HG02970 (cell line): ENCODE data around the gene PROCA1.

Experiments used
- ATAC-seq: cut with Tn5 transposase; IDR thresholded peaks from one replicate; pipeline ENCODE4 v1.9.1; 2021; ENCODE audit warnings: mild to moderate bottlenecking, moderate library complexity, moderate number of reproducible peaks; ENCODE audit not compliant: unreplicated experiment, low FRiP score

Gene PROCA1, protein sequence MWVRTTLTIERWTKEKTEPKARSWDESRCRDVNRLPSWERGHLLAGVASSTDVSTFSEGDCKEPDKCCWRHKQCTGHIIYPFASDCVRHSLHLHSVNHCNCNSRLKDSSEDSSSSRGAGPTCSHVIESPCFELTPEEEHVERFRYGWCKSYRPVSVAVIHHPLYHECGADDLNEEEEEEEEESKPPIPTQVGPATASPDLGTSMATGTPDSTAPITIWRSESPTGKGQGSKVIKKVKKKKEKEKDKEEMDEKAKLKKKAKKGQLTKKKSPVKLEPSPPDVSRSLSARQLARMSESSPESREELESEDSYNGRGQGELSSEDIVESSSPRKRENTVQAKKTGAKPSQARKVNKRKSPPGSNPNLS

DNA sequence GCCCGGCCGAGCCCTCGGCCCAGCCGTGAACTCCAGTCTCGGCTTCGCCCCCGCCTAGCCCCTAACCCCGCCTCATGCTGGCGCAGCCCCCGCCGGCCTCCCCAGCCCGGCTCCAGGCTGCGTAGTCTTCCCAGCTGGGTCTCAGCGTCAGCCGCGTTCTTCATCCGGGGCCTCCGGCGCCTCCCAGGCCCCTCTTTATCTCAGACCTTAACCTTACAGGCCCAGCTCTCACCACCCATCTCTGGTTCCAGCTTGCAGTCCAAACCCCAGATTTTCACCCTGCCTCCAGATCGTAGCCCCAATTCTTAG is at the start of gene PROCA1:
Gene PROCA1 (minus strand): TSS at position 166 of the 309 bp plus-strand sequence. CDS start 228 bp downstream, outside the sequence.
- peak; percentile 6 for ATAC-seq

DNA sequence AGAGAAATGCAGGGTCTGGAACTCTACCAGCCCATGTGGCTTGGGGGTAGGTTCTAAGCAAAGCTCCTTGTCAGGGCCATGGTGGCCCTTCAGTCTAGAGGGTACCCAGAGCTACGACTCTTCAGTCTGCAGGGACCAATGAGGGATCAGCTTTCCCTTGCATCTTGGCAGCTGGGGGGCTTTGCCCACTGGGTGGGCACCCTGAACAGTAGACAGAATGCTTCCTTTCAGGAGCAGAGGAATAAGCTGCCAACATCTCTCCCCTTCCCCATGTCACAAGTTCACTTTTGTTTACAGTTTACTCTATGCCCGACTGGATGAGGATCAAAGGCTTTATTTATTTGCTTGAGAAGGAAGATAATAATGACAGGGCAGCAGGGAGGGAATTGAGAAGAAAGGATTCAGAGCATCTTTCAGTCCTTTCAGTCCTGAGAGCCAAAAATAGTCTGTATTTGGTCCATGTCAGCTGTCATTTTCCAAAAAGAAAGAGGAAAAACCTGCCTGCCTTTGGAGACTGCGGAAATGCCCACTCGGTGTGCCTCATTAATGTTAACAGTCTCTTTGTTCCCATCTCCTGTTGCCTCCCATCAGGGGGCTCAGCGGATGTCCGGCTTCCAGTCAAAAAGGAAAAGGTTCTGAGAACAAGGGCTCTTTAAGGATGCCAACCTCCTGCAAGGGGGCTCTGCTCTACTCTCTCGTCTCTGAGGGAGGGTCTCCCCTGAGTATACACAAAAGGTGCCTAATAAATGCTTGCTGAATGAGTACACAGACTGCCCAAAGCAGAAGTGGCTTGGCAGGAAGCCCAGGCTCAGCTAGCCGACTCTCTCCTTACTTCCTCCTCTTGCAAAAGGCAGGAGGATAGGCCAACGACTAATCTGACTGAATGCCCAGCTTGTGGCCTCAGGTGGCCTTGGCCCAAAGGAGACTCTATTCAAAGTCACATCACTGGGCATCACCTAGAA is 49.2 kb upstream of the PROCA1 start:
- ATAC-seq: no peak

DNA sequence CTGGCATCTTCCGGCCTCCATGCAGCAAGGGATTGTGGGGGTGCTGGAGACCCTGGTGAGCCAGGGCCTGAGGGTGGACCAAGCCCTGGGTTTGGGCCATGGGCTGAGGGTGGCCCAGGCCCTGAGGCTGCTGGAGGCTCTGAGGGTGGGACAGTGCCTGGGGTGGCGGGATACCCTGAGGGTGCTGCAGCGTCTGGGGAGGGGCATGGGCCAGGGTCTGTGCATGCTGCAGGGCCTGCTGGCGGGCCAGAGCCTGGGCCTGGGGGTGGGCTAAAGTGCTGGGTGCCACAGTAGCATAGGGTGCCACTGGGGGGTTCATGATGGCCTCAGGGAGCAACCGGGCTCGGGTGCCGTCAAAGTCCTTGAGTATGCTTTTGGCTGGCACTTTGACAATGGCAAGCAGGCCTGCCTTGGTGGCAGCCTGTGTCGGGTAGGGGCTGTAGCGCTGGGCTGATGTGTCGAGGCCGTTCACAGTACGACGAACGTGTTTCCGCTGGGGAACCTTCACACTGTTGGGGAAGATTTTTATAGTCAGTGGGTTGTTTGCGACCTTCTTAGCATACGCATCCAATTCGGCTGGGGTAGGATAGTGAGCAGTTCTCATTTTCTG is 47.7 kb upstream of the PROCA1 start:
- no peak for ATAC-seq

DNA sequence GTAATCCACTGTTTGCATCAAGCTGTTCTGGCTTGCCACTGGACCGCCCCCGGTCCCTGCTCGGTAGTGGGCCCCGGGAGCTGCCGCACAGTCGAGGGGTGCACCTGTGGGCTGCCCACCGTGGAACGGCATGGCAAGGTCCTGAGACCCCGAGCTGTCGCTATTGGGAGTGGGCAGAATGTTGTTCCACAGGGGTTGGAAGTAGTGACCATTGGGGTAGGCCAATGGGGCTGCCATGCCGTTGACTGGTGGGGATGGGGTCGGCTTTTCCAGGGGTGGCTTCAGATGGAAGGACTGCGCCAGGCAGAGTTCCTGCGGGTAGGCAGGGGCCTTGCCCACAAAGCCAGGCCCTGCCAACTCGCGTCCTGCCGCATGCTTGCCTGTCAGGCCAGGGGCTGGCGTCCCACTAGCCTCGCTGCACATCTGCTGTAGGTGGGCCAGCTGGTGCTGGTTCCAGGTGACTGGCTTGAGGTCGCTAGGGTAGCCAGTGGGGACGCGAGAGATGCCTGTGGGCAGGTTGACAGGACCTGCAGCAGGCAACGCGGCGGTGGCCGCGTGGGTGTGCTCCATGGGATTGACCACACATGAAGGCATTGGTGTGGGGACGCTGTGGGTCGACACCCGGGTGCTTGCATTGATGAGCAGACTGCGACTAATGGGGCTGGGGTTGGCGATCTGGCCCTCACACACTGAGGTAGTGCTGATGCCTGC is 46.9 kb upstream of the PROCA1 start:
- ATAC-seq: no peak

DNA sequence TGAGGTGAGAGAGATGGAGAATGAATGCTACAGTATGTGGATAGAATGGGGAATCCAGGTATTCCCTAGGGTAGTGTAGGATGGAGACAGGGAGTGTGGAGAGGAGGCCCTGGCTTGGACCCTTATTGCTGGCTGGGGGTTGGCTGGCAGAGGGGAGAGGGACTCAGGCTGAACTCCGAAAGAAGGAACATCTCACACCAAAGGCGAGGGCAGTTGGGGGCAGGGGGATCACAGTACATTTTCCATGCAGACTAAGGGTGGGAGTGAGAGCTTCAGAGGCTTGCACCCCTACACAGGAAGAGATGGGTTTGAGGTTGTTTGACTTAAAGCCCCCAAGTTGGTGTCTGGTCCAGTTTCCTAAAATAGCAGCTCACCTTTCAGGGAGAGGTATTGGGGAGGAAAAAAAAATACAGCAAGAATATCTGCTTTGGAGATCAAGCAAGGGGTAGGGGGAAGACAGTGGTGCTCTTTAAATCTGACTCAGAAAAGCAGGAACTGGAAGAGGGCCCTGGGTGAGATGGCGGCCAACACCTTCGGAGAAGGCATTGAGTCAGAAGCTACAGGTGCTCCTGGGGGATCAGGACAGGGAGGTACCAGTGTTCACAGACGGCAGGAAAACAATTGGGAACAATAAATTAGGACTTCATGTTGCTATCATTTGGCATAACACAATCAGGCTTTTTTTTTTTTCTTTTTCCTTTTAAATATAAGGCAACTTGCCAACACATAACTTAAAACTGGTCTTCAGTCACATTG is 44.5 kb upstream of the PROCA1 start:
- ATAC-seq: no peak

DNA sequence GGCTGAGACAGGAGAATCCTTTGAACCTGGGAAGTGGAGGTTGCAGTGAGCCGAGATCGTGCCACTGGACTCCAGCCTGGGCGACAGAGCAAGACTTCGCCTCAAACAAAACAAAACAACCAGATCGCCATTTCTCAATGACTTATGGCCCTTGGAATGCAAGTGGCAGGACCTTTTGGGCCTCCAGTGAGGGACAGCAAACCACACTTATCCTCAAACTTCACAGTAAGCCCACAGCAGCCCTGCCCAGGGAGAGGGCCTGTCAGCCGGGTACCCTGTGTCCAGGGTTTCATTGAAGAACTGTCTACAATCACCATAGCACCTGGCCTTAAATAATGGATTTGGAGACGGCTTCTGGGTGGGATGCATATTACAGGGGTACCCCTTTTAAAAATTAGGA is 43.8 kb upstream of the PROCA1 start:
- no peak for ATAC-seq

DNA sequence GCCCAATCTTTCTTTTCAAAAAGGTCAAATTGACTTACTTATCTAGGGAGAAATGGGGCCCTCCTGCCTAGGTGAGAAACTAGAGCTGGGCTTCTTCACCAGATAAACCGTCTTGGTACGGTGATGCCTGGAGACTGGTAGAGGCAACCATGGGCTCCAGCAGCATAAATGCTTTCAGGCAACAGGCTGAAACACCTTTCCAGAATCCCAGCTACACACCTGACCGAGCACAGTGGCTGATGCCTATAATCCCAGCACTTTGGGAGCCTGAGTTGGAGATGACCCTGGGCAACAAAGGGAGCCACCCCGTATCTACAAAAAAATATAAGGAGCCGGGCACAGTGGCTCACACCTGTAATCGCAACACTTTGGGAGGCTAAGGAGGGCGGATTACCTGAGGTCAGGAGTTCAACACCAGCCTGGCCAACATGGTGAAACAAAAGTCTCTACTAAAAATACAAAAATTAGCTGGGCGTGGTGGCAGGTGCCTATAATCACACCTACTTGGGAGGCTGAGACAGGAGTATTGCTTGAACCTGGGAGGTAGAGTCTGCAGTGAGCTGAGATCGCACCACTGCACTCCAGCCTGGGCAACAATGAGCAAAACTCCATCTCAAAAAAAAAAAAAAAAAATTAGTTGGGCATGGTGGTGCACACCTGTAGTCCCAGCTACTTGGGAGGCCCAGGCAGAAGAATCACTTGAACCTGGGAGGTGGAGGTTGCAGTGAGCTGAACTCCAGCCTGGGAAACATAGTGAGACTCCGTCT is 40.1 kb upstream of the PROCA1 start:
- ATAC-seq: no peak

DNA sequence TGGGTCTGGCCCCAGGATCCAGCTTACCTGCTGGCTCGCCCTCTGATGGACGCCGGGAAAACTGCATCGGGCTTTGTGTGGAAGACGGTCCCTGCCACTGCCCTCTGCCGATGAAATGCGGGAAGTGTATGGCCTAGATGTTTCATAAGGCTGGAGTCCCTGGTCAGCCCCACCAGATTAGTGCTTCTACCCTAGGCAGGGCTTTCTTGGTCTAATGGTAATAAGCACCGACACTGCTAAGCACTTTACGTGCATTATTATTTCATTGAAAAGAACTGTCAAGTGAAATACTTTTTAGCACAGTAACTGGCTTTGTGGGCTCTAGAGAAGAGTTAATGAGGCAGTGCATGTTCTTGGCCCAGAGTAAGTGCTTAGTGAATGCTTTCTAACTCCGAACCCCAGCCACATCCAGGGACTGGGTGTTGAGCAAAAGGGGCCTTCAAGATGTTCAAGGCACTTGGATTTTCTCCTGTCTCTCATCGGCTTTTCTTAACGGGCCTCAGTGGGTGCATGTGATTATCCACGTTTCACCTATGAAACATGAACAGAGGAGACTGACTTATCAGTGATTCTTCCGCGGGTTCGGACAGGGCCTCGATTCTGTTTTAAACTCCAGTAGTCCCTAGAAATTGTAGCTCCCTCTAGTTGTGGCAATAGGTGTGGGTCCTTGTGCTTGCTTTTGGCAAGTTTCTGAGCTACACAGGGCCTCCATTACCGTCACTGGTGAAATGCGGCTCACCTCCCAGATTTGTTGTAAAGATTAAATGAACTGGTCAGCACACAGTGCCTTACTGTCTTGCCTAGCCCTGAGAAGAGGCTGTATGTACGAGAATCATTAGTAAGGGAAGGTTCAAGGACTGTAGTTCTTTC is 38.7 kb upstream of the PROCA1 start:
- ATAC-seq: no peak

DNA sequence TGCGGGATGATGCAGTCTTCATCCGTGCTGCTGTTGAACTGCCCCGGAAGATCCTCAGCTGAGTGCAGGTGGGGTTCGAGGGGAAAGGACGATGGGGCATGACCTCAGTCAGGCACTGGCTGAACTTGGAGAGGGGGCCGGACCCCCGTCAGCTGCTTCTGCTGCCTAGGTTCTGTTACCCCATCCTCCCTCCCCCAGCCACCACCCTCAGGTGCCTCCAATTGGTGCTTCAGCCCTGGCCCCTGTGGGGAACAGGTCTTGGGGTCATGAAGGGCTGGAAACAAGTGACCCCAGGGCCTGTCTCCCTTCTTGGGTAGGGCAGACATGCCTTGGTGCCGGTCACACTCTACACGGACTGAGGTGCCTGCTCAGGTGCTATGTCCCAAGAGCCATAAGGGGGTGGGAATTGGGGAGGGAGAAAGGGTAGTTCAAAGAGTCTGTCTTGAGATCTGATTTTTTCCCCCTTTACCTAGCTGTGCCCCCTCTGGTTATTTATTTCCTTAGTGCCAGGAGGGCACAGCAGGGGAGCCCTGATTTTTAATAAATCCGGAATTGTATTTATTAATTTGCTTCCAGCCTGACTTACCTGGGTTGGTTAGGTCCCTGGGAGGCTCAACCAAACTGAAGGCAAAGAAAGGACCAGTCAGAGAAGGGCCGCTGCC is 38.0 kb upstream of the PROCA1 start:
- ATAC-seq: no peak

DNA sequence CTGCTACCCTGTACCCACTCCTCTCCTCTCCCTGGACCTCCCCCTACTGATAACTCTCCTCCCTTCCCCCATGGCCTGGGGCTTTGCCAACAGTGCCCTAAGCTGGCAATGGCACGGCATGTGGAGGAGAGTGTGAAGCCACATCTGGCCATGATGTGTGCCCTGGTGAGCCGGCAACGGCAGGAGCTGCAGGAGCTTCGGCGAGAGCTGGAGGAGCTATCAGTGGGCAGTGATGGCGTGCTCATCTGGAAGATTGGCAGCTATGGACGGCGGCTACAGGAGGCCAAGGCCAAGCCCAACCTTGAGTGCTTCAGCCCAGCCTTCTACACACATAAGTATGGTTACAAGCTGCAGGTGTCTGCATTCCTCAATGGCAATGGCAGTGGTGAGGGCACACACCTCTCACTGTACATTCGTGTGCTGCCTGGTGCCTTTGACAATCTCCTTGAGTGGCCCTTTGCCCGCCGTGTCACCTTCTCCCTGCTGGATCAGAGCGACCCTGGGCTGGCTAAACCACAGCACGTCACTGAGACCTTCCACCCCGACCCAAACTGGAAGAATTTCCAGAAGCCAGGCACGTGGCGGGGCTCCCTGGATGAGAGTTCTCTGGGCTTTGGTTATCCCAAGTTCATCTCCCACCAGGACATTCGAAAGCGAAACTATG is 37.3 kb upstream of the PROCA1 start:
- ATAC-seq: no peak

DNA sequence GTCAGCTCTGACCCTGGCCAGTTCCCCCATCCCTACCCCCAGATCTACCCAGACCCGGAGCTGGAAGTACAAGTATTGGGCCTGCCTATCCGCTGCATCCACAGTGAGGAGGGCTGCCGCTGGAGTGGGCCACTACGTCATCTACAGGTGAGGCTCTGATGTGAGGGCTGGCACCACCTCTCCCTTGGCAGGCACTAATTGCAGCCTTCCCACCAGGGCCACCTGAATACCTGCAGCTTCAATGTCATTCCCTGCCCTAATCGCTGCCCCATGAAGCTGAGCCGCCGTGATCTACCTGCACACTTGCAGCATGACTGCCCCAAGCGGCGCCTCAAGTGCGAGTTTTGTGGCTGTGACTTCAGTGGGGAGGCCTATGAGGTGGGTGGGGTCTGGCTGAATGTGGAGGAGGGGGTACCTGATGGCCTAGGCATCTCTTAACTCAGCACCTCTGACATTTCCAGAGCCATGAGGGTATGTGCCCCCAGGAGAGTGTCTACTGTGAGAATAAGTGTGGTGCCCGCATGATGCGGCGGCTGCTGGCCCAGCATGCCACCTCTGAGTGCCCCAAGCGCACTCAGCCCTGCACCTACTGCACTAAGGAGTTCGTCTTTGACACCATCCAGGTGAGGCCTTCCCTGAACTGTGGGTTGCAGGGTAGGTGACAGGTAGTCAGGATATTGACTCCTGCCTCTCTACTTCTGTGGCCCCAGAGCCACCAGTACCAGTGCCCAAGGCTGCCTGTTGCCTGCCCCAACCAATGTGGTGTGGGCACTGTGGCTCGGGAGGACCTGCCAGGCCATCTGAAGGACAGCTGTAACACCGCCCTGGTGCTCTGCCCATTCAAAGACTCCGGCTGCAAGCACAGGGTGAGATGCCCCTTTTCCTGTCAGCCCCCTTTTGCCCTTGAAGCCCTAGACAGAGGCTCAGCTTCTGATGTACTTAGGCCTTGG is 36.4 kb upstream of the PROCA1 start:
- ATAC-seq: no peak

DNA sequence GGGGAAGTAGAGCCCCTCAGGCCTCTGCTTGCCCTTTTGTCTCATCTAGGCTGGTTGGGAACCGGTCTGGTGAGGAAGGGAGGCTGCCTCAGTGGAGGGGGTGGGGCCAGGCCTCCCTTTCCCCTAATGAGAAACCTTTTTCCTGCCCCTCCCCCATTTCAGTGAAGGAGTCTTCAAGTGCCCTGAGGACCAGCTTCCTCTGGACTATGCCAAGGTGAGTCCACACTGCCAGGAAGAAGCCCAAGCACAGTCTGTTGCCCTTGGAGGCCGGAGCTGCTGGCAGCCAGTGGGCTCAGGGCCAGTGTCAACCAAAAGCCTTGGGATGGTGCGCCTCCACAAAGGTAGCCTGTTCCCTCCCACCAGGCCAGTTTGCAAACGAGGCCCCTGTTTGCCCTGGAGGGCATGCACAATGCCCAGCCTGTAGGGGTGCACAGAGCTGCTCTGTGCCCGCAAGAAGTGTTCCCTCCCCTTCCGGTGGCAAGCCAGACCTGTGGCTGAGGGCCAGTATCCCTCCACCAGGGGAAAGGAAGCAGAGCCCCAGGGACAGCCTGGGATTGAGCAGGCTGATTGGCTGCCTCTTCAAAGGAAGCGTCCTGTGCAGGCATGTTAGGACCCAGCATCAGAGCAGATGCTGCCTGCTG is 35.5 kb upstream of the PROCA1 start:
- ATAC-seq: no peak

DNA sequence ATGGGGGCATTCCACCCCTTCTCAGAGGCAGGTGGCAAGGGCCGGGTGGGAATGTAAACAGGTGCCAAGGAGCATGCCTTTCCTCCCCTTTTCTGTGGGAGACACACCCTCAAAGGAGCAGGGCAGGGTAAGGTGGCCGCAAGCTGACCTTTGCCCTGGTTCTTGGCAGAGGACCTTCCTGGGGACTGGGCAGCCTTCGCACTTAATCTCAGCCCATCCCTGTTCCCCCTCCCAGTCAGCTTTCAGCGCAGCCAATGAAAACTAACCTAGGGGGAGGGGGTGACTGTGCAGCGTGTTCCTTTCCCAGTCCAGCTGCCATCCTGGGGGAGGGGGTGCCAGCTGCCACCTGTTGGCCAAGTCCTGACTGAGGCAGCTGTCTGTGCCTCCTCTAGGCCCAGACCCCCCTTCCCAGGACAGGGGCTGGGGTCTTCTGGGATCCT is 34.9 kb upstream of the PROCA1 start:
- no peak for ATAC-seq

DNA sequence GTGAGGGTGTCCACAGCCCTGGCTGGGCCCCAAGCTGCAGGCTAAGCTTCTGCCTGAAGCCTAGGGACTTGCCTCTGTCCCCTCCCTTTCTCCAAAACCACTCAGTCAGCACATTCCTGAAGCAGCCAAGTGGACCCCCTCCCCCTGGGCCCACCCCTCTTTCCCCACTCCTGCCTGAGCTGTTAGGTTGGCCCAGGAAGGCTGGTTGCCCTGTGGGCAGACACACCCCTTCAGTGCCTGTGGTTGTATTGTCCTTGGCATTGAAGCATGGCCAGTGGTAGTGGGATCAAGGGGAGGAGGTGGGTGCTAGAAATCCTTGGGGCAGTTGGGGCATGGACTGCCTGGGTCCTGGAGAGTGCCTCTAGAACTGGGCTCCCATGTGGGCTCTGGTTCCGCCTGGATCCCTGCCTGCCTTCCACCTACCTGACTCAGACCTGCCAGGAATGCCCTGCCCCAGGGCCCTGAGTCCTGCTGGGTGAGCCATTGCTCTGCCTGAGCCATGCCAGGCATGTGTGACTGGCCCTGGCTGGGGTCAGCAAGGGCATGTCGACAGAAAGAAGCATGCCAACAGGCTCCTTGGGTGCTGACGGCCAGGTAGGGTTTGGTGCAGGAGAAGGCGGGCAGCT is 34.2 kb upstream of the PROCA1 start:
- ATAC-seq: no peak
